ENCODE measurements around the gene DSCAML1. TPM values are rescaled to one million over a fixed set of nuclear protein-coding genes. Genes with fewer than 3 reads are reported as not detected.

Gene DSCAML1
- total RNA-seq, 1 experiment from 2014 or later, result not detected

GRCh38 chr11:117410861-117411710 lies 385.9 kb downstream of the DSCAML1 start:
- TF ChIP-seq EZH2 (IDR thresholded peaks at IDR 0.05) (no peak), EZH2phosphoT487 (IDR thresholded peaks at IDR 0.05; ENCODE audit: borderline replicate concordance) (no peak), ELF1 (IDR thresholded peaks at IDR 0.05; ENCODE audit: borderline replicate concordance, low read depth) (no peak), SIN3A (IDR thresholded peaks at IDR 0.05; ENCODE audit: low read depth) (no peak)
- Histone ChIP-seq H4K20me1 (ENCODE audit: insufficient read depth) (no peaks in the 10 kb centered on the region), H3K4me1 (ENCODE audit: control insufficient read depth in 1 of 2, insufficient read depth in 2 of 2, low read length in 2 of 2) (no peaks in the 10 kb centered on the region), H2AFZ (ENCODE audit: low read depth, low read length, poor library complexity, severe bottlenecking) (no peak overlapping the region), H3K36me3 (ENCODE audit: control insufficient read depth in 1 of 2, insufficient read depth in 2 of 2, low read length in 2 of 2) (0 out of 4 replicates have a peak, but pooled peaks cover 0 to 2% of the 10 kb centered on the region in 2 experiments), H3K27ac (ENCODE audit: low read depth, low read length) (no peak overlapping the region), H3K4me3 (replicated peaks in 1 of 2; ENCODE audit: low read depth in 1 of 2, low read length in 2 of 2) (no peak overlapping the region), H3K4me2 (ENCODE audit: low read length) (no peak overlapping the region), H3K79me2 (ENCODE audit: insufficient read depth, low read length) (no peaks in the 10 kb centered on the region), H3K27me3 (ENCODE audit: insufficient read depth, low read length) (no peaks in the 10 kb centered on the region), H3K9me2 (ENCODE audit: insufficient read depth) (no peaks in the 10 kb centered on the region), H3K9ac (ENCODE audit: low read length) (no peak overlapping the region), H3K9me3 (ENCODE audit: control insufficient read depth in 1 of 2, insufficient read depth in 1 of 2, low read depth in 1 of 2, low read length in 2 of 2) (no peaks in the 10 kb centered on the region)
- BruUV-seq (replicated peaks), result no TSS peak
- DNase-seq (ENCODE audit: low read depth, low spot score), result no peak
- ChIA-PET POLR2A (interaction anchor here (0.6 kb wide), 1 partner anchor 180 kb away, joined by 4 read pairs; no protein-coding TSS in a partner anchor), CTCF (no interaction called here), RAD21 (ENCODE audit: low non-redundant PET in 1 of 2, low total read pairs in 2 of 2, uncharacterized antibody in 2 of 2, unreplicated experiment in 2 of 2) (no interaction called here)
- no peak for ATAC-seq
- intact Hi-C loops (cut with micrococcal nuclease), result no loop called here

- Histone ChIP-seq H3K9me2 (ENCODE audit: insufficient read depth) (no peaks in the 10 kb centered on the region), H2AFZ (ENCODE audit: low read depth, low read length, poor library complexity, severe bottlenecking) (no peak overlapping the region), H3K9ac (ENCODE audit: low read length) (no peak overlapping the region), H3K27ac (ENCODE audit: low read depth, low read length) (no peak overlapping the region), H3K4me1 (ENCODE audit: control insufficient read depth in 1 of 2, insufficient read depth in 2 of 2, low read length in 2 of 2) (no peaks in the 10 kb centered on the region), H3K36me3 (ENCODE audit: control insufficient read depth in 1 of 2, insufficient read depth in 2 of 2, low read length in 2 of 2) (0 out of 4 replicates have a peak, but pooled peaks cover 0 to 2% of the 10 kb centered on the region in 2 experiments), H3K4me3 (replicated peaks in 1 of 2; ENCODE audit: low read depth in 1 of 2, low read length in 2 of 2) (no peak overlapping the region), H3K27me3 (ENCODE audit: insufficient read depth, low read length) (no peaks in the 10 kb centered on the region), H4K20me1 (ENCODE audit: insufficient read depth) (no peaks in the 10 kb centered on the region), H3K79me2 (ENCODE audit: insufficient read depth, low read length) (no peaks in the 10 kb centered on the region), H3K4me2 (ENCODE audit: low read length) (no peak overlapping the region), H3K9me3 (ENCODE audit: control insufficient read depth in 1 of 2, insufficient read depth in 1 of 2, low read depth in 1 of 2, low read length in 2 of 2) (no peaks in the 10 kb centered on the region)
- POLR2A ChIA-PET, result no interaction called here
- ATAC-seq, result no peak
- no TSS peak for BruUV-seq (replicated peaks)
- DNase-seq (ENCODE audit: low read depth, low spot score), result no peak
- intact Hi-C loops (cut with micrococcal nuclease), result no loop called here
- RAD21 ChIA-PET (ENCODE audit: low non-redundant PET in 1 of 2, low total read pairs in 2 of 2, uncharacterized antibody in 2 of 2, unreplicated experiment in 2 of 2), result no interaction called here
- CTCF ChIA-PET, result no interaction called here
- TF ChIP-seq EGR1 (IDR thresholded peaks at IDR 0.05; ENCODE audit: low read depth) (no peak), YY1 (IDR thresholded peaks at IDR 0.05; ENCODE audit: extremely low read depth, insufficient replicate concordance, low read depth, low read length) (no peak), TCF7L2 (IDR thresholded peaks at IDR 0.05; ENCODE audit: borderline replicate concordance, extremely low read depth, insufficient read depth, insufficient read length) (no peak), ZBTB33 (IDR thresholded peaks at IDR 0.05; ENCODE audit: extremely low read depth, insufficient replicate concordance, low read length) (no peak), ELF1 (IDR thresholded peaks at IDR 0.05; ENCODE audit: borderline replicate concordance, low read depth) (no peak), FOSL1 (IDR thresholded peaks at IDR 0.05; ENCODE audit: low read depth) (no peak)
These were observed 386.8 kb downstream of the DSCAML1 start for GRCh38 chr11:117410238-117410637.

Measured in HCT116 (cell line).